Measurements from ENCODE around the gene COG7. TPM values are rescaled to one million over a fixed set of nuclear protein-coding genes. Genes with fewer than 3 reads are reported as not detected.

Gene COG7
- 7.1 TPM for polyA plus RNA-seq

DNA sequence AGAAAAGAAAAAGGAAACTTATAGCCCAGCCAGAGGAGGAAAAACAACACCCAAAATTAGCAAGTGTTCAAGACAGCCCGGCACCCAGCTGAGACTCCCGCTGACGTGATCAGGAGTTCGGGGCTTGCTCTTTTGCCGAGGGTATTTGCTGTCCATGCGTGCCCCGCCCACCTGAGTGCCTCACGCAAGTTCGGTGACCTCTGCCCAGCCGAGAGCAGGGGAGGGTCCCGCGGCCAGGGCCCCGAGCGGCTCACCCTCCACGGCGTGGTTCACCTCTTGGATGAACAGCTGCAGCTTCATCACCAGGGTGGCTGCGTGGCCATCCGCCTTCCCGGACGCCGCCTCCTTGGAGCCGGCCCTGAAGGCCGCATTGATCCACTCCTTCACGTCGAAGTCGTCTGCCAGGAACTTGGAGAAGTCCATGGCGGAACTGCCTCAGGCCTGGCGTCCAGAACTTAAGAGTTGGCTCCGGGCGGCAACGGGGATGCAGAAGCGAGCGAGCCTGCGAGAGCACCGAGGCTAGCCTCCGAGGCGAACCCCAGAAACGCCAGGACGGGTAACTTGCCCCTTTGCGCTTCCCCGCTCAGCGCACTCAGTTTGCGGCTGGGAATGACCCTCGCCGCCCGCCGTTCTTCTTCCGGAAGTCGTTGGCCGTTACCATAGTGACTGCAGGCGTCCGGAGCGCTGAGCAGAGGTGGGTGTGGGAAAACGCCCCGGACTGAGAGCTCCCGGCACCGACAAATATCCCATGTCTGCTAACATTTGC, at the start of gene COG7:
Gene COG7, minus strand, starts transcription at position 618 of the 766 bp plus-strand sequence. Its CDS starts 195 bp downstream, at position 423.
- Mint-ChIP-seq H3K4me3 (peak within 1 kb of the TSS; percentile 91 to 98 (median 97)), H3K4me1 (peaks cover 15 to 24% (median 16%) of the 10 kb centered on the region in 3 donors), H3K27me3 (no peaks in the 10 kb centered on the region), H3K27ac (peak within 1 kb of the TSS; percentile 95 to 97 (median 95)), H3K9me3 (no peaks in the 10 kb centered on the region), H3K36me3 (no peaks in the 10 kb centered on the region)

DNA sequence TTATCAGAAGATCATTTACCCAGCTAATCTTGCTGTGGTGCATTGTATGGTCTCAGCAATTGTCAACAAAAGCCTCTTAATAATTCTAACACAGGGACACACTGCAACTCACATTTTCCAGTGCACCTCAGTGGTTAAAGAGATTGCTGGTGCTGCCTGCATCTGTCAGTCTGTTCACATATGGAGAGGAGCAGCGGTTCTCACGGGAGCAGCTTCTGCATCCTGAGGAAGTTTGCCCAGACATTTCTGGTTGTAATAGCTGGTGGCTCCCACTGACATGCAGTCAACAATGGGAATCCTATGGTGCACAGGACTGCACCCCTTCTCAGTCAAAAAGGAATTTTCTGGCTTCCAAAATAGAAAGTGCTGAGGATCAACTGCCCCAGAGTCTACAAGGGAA, 49.5 kb upstream of the COG7 start:
- Mint-ChIP-seq H3K36me3 (no peaks in the 10 kb centered on the region), H3K4me1 (peaks cover 73 to 83% (median 80%) of the 10 kb centered on the region in 3 donors), H3K4me3 (peak overlapping the region in 3 of 4 donors; percentile 46 to 68 (median 49)), H3K27me3 (no peaks in the 10 kb centered on the region), H3K9me3 (no peaks in the 10 kb centered on the region), H3K27ac (peak overlapping the region; percentile 47 to 92 (median 53))

DNA sequence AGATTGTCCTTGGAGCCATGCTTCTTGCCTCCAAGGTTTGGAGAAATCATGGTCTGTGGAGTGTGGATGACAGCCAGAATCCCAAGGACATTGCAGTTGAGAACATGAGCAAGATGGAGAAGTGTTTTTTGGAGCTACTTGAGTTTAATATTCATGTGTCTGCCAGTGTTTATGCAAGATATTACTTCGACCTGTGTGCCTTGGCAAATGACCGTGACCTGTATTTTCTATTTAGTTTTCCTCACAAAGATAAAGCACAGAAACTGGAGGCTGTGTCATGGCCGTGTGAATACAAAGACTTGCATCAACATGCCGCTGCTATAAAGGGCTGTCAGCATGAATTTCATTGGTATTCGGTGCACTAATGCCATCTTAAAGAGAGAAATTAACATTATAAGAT, 48.3 kb upstream of the COG7 start:
- Mint-ChIP-seq H3K4me1 (peaks cover 70 to 83% (median 81%) of the 10 kb centered on the region in 3 donors), H3K9me3 (no peaks in the 10 kb centered on the region), H3K4me3 (peak overlapping the region in 2 of 4 donors; percentile 48 to 81), H3K27me3 (no peaks in the 10 kb centered on the region), H3K27ac (peak overlapping the region; percentile 24 to 94 (median 92)), H3K36me3 (peaks cover 2% of the 10 kb centered on the region)

DNA sequence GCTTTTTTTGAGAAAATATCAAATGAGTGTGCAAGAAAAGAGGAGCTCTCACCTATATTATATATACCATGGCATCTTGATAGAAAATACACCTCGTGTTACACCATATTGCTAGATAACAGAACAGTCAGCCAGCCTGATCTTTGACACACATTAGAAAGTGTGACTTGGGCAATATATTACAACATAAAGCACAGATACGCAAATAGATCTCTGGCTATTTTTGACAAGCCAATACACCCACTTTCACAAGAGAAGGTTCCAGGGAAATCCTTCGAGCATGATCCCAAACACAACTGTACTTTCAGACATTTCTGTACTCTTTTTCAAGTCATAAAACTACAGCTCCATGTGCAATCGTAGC, 47.9 kb upstream of the COG7 start:
- Mint-ChIP-seq H3K36me3 (peaks cover 3% of the 10 kb centered on the region), H3K4me3 (peak overlapping the region in 3 of 4 donors; percentile 48 to 81 (median 54)), H3K27me3 (no peaks in the 10 kb centered on the region), H3K27ac (peak overlapping the region; percentile 24 to 94 (median 92)), H3K9me3 (no peaks in the 10 kb centered on the region), H3K4me1 (peaks cover 66 to 80% (median 78%) of the 10 kb centered on the region in 3 donors)

DNA sequence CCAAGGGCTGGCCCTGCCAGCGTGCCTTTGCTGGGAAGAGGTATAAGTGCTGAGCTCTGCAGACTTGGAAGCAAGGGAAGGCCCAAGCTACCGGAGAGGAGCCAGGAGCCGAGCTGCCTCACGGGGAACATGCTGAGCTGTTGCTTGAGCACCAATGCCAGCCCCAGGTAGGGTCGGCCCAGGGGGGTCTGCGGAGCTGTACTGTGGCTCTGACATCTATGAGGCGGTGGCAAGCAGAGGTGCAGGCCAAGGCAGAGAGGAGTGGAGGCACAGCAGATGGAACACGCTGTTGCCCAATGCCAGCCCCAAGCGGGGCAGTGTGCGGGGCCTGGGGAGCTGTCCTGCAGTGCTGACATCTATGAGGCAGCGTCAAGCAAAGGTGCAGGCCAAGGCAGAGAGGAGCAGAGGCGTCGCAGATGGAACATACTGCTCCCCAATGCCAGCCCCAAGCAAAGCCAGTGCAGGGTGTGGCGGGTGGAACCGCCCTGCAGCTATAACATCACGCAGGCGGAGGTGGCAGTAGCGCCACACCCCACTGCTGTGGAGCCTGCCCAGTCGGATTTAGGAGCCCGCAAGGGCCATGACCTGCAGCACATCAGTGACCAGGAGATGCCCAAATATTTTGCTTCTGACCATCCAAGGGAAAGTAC, 47.3 kb upstream of the COG7 start:
- Mint-ChIP-seq H3K36me3 (peaks cover 5% of the 10 kb centered on the region), H3K27ac (peak overlapping the region; percentile 92 to 94 (median 92)), H3K27me3 (no peaks in the 10 kb centered on the region), H3K4me3 (peak overlapping the region; percentile 10 to 89 (median 78)), H3K9me3 (no peaks in the 10 kb centered on the region), H3K4me1 (peaks cover 65 to 79% (median 75%) of the 10 kb centered on the region in 3 donors)

DNA sequence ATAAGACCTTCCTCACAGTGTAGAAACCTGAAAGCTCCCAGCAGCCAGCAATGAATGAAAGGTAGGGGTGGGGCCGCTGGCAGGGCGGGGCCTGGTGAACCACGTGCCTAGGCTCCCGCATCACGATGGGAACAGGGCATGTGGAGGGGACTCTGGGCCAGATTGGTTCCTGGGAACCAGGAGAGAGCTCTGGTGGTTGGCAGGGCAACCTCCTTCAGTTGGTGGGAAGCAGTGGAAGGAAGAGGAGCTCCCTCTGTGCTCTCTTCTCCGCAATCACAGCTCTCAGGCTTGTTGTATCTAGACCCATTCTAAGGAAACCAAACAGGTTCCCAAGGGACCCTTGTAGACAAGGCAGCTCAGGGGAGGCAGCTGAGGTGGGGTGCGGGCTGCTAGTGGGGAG, 46.8 kb upstream of the COG7 start:
- Mint-ChIP-seq H3K4me1 (peaks cover 60 to 77% (median 70%) of the 10 kb centered on the region in 3 donors), H3K36me3 (peaks cover 5% of the 10 kb centered on the region), H3K27me3 (no peaks in the 10 kb centered on the region), H3K27ac (peak overlapping the region in 2 of 3 donors; percentile 92), H3K9me3 (no peaks in the 10 kb centered on the region), H3K4me3 (peak overlapping the region; percentile 10 to 89 (median 60))

DNA sequence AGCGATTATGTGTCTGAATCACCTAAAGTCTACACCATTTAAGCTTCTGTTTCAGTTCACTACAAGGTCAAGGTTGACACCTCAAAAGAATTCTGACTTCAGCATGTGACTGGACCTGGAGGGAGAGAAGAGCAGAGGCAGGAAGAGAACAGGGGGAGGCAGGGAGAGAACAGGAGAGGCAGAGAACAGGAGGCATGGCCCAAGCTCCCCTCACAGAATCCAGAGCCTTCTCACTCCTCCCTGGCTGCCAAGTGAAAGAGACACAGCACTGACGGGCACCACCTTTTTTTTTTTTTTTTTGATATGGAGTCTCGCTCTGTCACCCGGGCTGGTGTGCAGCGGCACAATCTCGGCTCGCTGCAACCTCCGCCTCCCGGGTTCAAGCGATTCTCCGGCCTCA, 45.9 kb upstream of the COG7 start:
- no peaks in the 10 kb centered on the region for H3K9me3 Mint-ChIP-seq
- H3K27ac Mint-ChIP-seq: peak overlapping the region; percentile 90 to 92 (median 92)
- peaks cover 5% of the 10 kb centered on the region for H3K36me3 Mint-ChIP-seq
- peaks cover 50 to 67% (median 61%) of the 10 kb centered on the region in 3 donors for H3K4me1 Mint-ChIP-seq
- peak overlapping the region in 3 of 4 donors; percentile 39 to 78 (median 43) for H3K4me3 Mint-ChIP-seq
- H3K27me3 Mint-ChIP-seq: no peaks in the 10 kb centered on the region

DNA sequence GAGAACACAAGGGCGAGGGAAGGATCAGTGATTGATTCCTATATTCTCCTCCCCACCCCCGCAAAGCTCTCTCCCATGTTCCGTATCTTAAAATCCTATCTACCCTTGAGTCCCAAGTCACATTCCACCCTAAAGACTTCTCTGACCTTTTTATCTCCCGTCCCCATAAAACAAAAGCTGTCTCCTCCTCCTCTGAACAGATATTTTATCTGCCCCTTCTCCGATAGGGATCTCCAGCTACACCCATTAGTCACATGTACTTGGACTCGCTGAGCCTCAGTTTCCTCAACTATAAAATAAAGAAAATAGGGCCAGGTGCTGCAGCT, 44.5 kb upstream of the COG7 start:
- Mint-ChIP-seq H3K4me1 (peaks cover 44 to 57% (median 53%) of the 10 kb centered on the region in 3 donors), H3K9me3 (no peaks in the 10 kb centered on the region), H3K27me3 (no peaks in the 10 kb centered on the region), H3K27ac (peak overlapping the region; percentile 74 to 96 (median 88)), H3K36me3 (peaks cover 5% of the 10 kb centered on the region), H3K4me3 (peak overlapping the region in 3 of 4 donors; percentile 43 to 81 (median 81))

DNA sequence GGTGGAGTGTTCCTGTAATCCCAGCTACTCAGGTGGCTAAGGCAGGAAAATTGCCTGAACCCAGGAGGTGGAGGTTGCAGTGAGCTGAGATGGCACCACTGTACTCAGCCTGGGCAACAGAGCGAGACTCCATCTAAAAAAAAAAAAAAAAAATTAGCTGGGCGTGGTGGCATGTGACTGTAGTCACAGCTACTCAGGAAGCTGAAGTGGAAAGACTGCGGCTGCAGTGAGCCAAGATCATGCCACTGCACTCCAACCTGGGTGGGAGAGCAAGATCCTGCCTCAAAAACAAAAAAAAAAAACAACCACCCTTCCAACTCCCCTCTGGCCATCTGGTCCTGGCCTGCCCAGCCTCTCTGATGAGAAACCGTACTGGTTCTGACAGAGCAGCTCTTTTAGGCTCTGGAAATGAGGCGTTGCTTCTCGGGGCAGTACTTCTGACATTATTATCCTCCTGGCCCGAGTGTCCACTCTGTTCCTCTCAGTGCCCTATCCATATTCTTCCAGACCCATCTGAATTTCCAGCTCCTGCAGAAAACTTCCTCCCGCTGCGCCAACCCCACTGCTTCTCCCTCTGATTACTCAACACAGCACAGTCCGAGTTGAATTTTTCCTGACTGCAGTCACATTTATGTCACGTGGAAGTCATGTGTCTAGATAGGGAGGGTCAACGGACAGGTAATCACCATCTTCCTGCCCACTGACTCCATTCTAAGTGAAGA, 44.0 kb upstream of the COG7 start:
- H3K4me1 Mint-ChIP-seq: peaks cover 39 to 52% (median 48%) of the 10 kb centered on the region in 3 donors
- no peaks in the 10 kb centered on the region for H3K9me3 Mint-ChIP-seq
- H3K36me3 Mint-ChIP-seq: peaks cover 5% of the 10 kb centered on the region
- H3K4me3 Mint-ChIP-seq: peak overlapping the region; percentile 43 to 81 (median 64)
- peak overlapping the region; percentile 74 to 96 (median 88) for H3K27ac Mint-ChIP-seq
- no peaks in the 10 kb centered on the region for H3K27me3 Mint-ChIP-seq

DNA sequence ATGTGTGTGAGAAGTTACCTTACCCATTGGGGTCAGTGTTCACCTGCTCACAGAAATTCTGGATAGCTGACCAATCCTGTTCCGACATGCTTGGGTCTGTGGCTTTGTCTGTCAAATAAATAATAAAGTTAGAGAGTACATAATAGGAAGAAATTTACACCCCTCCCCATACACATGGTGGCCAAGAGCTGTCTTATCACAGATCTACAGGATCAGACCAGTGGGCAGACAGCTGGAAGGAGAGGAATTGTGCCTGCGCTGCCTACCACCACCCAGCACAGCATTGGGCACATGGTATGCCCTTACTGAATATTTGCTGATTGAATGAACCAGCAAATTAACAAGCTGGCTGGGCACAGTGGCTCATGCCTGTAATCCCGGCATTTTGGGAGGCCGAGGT, 42.7 kb upstream of the COG7 start:
- Mint-ChIP-seq H3K4me1 (peaks cover 27 to 39% (median 36%) of the 10 kb centered on the region in 3 donors), H3K27me3 (no peaks in the 10 kb centered on the region), H3K9me3 (no peaks in the 10 kb centered on the region), H3K4me3 (peak overlapping the region in 1 of 4 donors; percentile 65), H3K27ac (peak overlapping the region in 1 of 3 donors; percentile 48), H3K36me3 (peaks cover 5% of the 10 kb centered on the region)

DNA sequence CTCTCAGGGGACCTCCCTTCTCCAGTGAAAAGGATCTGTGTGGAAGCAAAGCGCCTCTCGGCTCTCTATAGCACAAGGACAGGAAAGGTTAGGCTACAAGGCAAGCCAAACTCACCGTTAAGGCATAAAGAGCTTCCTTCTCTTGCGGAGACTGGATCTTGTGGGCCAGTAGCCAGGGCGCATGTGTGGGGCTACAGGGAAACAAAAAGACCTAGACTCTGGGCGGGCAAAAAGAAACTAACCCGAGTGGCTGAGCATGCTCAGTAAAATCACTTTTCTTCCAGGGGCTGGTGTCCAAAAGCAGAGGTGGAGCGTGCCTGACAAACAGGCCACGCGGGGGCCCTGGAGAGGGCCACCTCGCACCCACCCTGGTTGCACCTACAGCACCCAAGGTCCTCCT, 41.2 kb upstream of the COG7 start:
- no peaks in the 10 kb centered on the region for H3K9me3 Mint-ChIP-seq
- H3K36me3 Mint-ChIP-seq: peaks cover 5% of the 10 kb centered on the region
- H3K4me3 Mint-ChIP-seq: no peak overlapping the region
- H3K27ac Mint-ChIP-seq: peak overlapping the region in 2 of 3 donors; percentile 2 to 33
- H3K27me3 Mint-ChIP-seq: no peaks in the 10 kb centered on the region
- H3K4me1 Mint-ChIP-seq: peaks cover 18 to 25% (median 23%) of the 10 kb centered on the region in 3 donors

DNA sequence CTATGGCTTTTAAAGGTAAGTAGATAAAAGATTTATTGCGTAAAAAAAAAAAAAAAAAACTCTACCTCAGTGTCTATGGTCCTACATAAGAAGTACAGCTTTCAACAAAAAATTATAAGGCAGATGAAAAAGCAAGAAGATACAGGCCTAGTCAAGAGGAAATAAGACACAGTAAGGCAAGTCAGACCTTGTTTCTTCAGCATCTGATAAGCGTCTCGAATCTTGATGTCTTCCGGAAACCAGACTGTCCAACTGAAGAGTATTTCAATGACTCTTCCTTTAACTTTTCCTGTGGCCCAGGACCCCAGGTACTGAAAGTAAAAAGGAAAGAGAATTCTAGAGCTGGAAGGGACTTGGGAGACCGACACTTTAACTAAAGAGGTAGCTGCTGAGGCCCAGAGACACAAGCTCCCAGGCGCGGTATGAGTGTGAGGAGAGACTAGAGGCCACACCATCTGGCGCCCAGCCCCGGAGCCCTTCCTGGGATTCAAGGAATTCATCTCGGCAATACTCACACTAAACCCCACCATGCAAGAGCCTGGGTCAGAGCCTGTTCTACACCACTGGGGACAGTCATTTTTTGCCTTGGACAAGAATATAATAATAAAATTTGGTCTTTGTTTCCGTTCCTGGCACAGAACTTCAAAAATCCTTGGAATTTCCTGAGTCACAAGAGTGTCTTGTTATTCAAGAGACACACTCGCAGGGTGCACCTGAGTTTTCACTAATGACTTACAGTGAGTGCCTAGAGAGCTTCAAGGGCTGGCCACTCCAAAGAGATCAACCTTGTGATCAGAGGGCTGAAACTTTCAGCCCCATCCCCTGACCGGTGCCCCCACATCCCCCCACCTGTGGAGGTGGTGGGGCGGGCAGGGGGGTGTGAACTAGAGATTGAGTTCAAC, 38.8 kb upstream of the COG7 start:
- Mint-ChIP-seq H3K9me3 (no peaks in the 10 kb centered on the region), H3K4me3 (no peak overlapping the region), H3K27me3 (no peaks in the 10 kb centered on the region), H3K4me1 (peaks cover 4 to 5% (median 5%) of the 10 kb centered on the region in 3 donors), H3K27ac (peak overlapping the region in 2 of 3 donors; percentile 25 to 76), H3K36me3 (peaks cover 5% of the 10 kb centered on the region)

DNA sequence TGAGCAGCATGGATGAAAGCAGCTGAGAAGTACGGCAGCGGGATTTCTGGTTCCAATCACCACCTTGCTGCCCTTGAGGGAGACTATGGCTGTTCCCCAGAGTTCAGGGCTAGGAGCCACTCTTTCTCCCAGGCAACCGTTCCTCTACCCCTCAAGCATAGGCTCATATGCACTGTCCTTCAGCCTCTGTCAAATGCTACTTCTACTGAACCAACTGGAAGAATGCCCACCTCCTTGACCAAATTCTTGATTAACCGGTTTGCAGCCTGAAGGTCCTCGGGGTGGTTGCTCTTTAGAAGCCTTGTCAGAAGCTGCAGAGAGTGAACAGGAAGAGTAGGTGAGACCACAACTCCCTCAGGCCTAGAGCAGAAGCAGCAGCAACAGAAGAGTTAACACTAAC, 33.5 kb upstream of the COG7 start:
- Mint-ChIP-seq H3K4me3 (no peak overlapping the region), H3K9me3 (no peaks in the 10 kb centered on the region), H3K27me3 (no peaks in the 10 kb centered on the region), H3K4me1 (peaks cover 0 to 4% (median 2%) of the 10 kb centered on the region in 3 donors), H3K36me3 (peaks cover 3% of the 10 kb centered on the region), H3K27ac (peak overlapping the region in 1 of 3 donors; percentile 83)

DNA sequence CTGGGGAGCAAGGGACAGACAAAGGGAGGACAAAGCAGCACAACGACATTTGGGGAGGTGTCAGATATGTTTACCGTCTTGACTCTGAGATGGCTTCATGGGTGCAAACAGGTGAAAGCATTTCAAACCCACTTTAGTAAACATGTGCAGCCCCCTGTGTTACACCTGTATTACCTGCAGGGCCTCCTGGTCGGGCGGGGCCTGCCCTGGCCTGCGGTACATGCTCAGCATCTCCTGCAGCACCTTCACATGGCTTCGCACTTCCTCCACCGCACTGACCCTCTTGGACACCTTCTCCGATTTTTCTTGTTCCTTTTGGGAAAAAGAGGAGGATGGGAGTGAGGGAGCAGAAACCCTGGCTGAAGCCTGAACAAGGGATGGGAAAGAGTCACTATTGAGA, 32.9 kb upstream of the COG7 start:
- H3K4me3 Mint-ChIP-seq: no peak overlapping the region
- H3K27me3 Mint-ChIP-seq: no peaks in the 10 kb centered on the region
- peaks cover 0 to 4% (median 2%) of the 10 kb centered on the region in 3 donors for H3K4me1 Mint-ChIP-seq
- peaks cover 3% of the 10 kb centered on the region for H3K36me3 Mint-ChIP-seq
- H3K27ac Mint-ChIP-seq: peak overlapping the region in 1 of 3 donors; percentile 56
- H3K9me3 Mint-ChIP-seq: no peaks in the 10 kb centered on the region
